GM12878 (cell line): ENCODE results near the gene ZNF407. TPM values are rescaled to one million over a fixed set of nuclear protein-coding genes. Genes with fewer than 3 reads are reported as not detected.

Experiments
- ATAC-seq: fragments of 200-7000 bp; cut with Tn5 transposase; 3 replicates; pipeline ENCODE4 v1.9.1; 2020; ENCODE audit warnings: mild to moderate bottlenecking, moderate library complexity
- BruUV-seq: library from RNA; stranded (reverse); fragments of 400-500 nt; replicated peaks from 2 replicates; lab custom pipeline; 2021; lab: Mats Ljungman, UMichigan
- CTCF ChIA-PET: fragments of 300-600 bp; sonication (Branson Sonifier 250); formaldehyde crosslinking; extraction: SDS; loops from one replicate; lab custom pipeline; 2021; ENCODE audit warnings: inconsistent platforms; lab: Yijun Ruan, JAX
- POLR2A ChIA-PET: fragments of 350-600 bp; formaldehyde crosslinking; extraction: SDS; loops from one replicate; lab custom pipeline; 2021; ENCODE audit warnings: inconsistent platforms; lab: Charles Lee
- RAD21 ChIA-PET: fragments of 300-600 bp; sonication (Branson Sonifier 250); formaldehyde crosslinking; loops from one replicate; lab custom pipeline; 2023; ENCODE audit warnings: antibody characterized with exemption; ENCODE audit not compliant: unreplicated experiment; lab: Charles Lee
- SMC1A ChIA-PET: fragments of 300-600 bp; sonication (Branson Sonifier 250); formaldehyde crosslinking; loops from one replicate; lab custom pipeline; 2023; ENCODE audit not compliant: unreplicated experiment, uncharacterized antibody; lab: Charles Lee
- DNase-seq: peaks from one replicate; pipeline ENCODE4 v3.0.0-alpha.2; 2011; ENCODE audit warnings: low read depth, low spot score
- FAIRE-seq: peaks from 3 replicates; lab custom pipeline; 2011; peaks lifted over from hg19 to GRCh38; lab: Jason Lieb, UNC
- H2AFZ ChIP-seq: 2 replicates; pipeline ENCODE4 v1.6.0; 2011; ENCODE audit warnings: low read depth, low read length, control low read depth; ENCODE audit not compliant: control insufficient read depth
- H3K27ac ChIP-seq: 2 replicates; pipeline ENCODE4 v1.5.1; 2011; ENCODE audit warnings: control low read depth; ENCODE audit not compliant: control insufficient read depth, insufficient read depth
- H3K27me3 ChIP-seq, 2 experiments: replicated peaks in 1 of 2; 2 replicates each; pipeline versions ENCODE4 v1.6.0 to v1.6.1; 2011; ENCODE audit warnings: low read length in 1 of 2; ENCODE audit not compliant: control insufficient read depth in 2 of 2, insufficient read depth in 2 of 2
- H3K36me3 ChIP-seq, 2 experiments: 2 replicates each; pipeline ENCODE4 v1.5.1; 2011; ENCODE audit warnings: low read length in 1 of 2; ENCODE audit not compliant: control insufficient read depth in 2 of 2, insufficient read depth in 2 of 2
- H3K4me1 ChIP-seq: 2 replicates; pipeline ENCODE4 v1.6.1; 2011; ENCODE audit warnings: mild to moderate bottlenecking, low read length, moderate library complexity, mixed read lengths; ENCODE audit not compliant: control insufficient read depth, insufficient read depth
- H3K4me2 ChIP-seq: 2 replicates; pipeline ENCODE4 v1.6.0; 2011; ENCODE audit warnings: control low read depth; ENCODE audit not compliant: control insufficient read depth, insufficient read depth
- H3K4me3 ChIP-seq: fragments of 200-600 bp; sonication (generic); 2 replicates; pipeline ENCODE4 v1.5.1; 2016
- H3K79me2 ChIP-seq: 2 replicates; pipeline ENCODE4 v1.6.0; 2011; ENCODE audit warnings: low read length; ENCODE audit not compliant: control insufficient read depth, insufficient read depth
- H3K9ac ChIP-seq: 2 replicates; pipeline ENCODE4 v1.8.0; 2011; ENCODE audit warnings: low read length, control low read depth, mixed read lengths; ENCODE audit not compliant: control insufficient read depth, insufficient read depth
- H3K9me3 ChIP-seq: replicated peaks from 3 replicates; pipeline ENCODE4 v1.5.1; 2011; ENCODE audit warnings: mild to moderate bottlenecking, low read length; ENCODE audit not compliant: control insufficient read depth, insufficient read depth
- H4K20me1 ChIP-seq: 2 replicates; pipeline ENCODE4 v1.6.0; 2011; ENCODE audit not compliant: control insufficient read depth, insufficient read depth
- JUND ChIP-seq: IDR thresholded peaks from 2 replicates; pipeline ENCODE4 v1.6.1; 2012; ENCODE audit warnings: low read depth, mild to moderate bottlenecking, low read length, improper control_type of control experiment, moderate library complexity
- MXI1 ChIP-seq: fragments of 150-350 bp; IDR thresholded peaks from 2 replicates; pipeline ENCODE4 v1.6.1; 2011; ENCODE audit warnings: low read depth, mild to moderate bottlenecking, inconsistent platforms, low read length, improper control_type of control experiment
- RELB ChIP-seq: fragments of 450-650 bp; IDR thresholded peaks from 2 replicates; pipeline ENCODE4 v1.6.1; 2017; ENCODE audit warnings: low read depth, mild to moderate bottlenecking, moderate library complexity
- SMAD5 ChIP-seq: IDR thresholded peaks from 2 replicates; pipeline ENCODE4 v1.6.1; 2016; ENCODE audit warnings: antibody characterized with exemption, low read depth
- SP1 ChIP-seq: IDR thresholded peaks from one replicate; pipeline ENCODE4 v1.6.1; 2011; ENCODE audit warnings: low read depth, low read length
- STAT1 ChIP-seq: fragments of 450-650 bp; conservative IDR thresholded peaks from 2 replicates; pipeline ENCODE4 v1.6.1; 2014; ENCODE audit warnings: antibody characterized with exemption, mild to moderate bottlenecking
- ZBED1 ChIP-seq: IDR thresholded peaks from 2 replicates; pipeline ENCODE4 v1.6.1; 2016; ENCODE audit warnings: borderline replicate concordance
- ZBTB40 ChIP-seq: fragments of 450-650 bp; IDR thresholded peaks from 2 replicates; pipeline ENCODE4 v1.6.1; 2016; ENCODE audit warnings: mild to moderate bottlenecking, moderate library complexity, borderline replicate concordance
- ZNF207 ChIP-seq: fragments of 450-650 bp; IDR thresholded peaks from 2 replicates; pipeline ENCODE4 v1.6.1; 2014; ENCODE audit warnings: antibody characterized with exemption, mild to moderate bottlenecking, borderline replicate concordance
- ZNF592 ChIP-seq: fragments of 450-650 bp; IDR thresholded peaks from 2 replicates; pipeline ENCODE4 v1.6.1; 2017; ENCODE audit warnings: mild to moderate bottlenecking, moderate library complexity
- ZNF622 ChIP-seq: fragments of 450-650 bp; IDR thresholded peaks from 2 replicates; pipeline ENCODE4 v1.6.1; 2017; ENCODE audit warnings: mild to moderate bottlenecking, inconsistent platforms
- WGBS: methylation state at CpG from one replicate; pipeline ENCODE4 v1.1.6; 2016; ENCODE audit warnings: low lambda C conversion rate; ENCODE audit not compliant: insufficient replicate concordance, insufficient coverage; ENCODE audit errors: missing lambda C conversion rate; 5-methylcytosine and 5-hydroxymethylcytosine counted together
- in situ Hi-C: fragments of 300-500 bp; cut with MboI; formaldehyde crosslinking; loops from 9 replicates; pipeline ENCODE4 v1.14.3; 2018; ENCODE audit warnings: mixed read lengths
- intact Hi-C: fragments of 100-400 bp; cut with micrococcal nuclease; formaldehyde crosslinking; loops from one replicate; pipeline ENCODE4 v1.14.2; 2022; ENCODE audit not compliant: unreplicated experiment
- polyA plus RNA-seq, 11 experiments: library from polyadenylated mRNA; depleted of rRNA in 4 of 11; unstranded in 6 of 11; stranded (reverse) in 5 of 11; fragments of >200 nt; fragmentation: Nextera tagmentation in 4 of 11; fragmentation: Illumina TruSeq in 1 of 11; extraction: Ambion mirVana in 4 of 11; extraction: Trizol in 1 of 11; gene quantifications; 1 replicate in 1 of 11; 2 replicates in 10 of 11; pipeline versions ENCODE4 v1.2.1 to v1.2.3, GENCODE V29; 2011 to 2016; ENCODE audit warnings: inconsistent platforms in 2 of 11, missing spikeins in 2 of 11, low read depth in 1 of 11
- total RNA-seq, 4 experiments: library from RNA; depleted of rRNA in 3 of 4; stranded (reverse); fragments of >200 nt in 3 of 4; fragmentation: Illumina TruSeq in 1 of 4; extraction: Trizol in 1 of 4; gene quantifications; 2 replicates each; pipeline versions ENCODE4 v1.2.1 to v1.2.3, GENCODE V29; 2013 to 2021

ZNF407 gene
- total and polyA plus RNA-seq, 10 of the 15 experiments (the other 5 are each of a cell fraction or from before 2014, with no cell fraction given) = 0.69 to 11.6 (median 5.3) TPM

GRCh38 chr18:74950479-74950878 is 352.8 kb downstream of the ZNF407 start:
- Histone ChIP-seq H3K9me3 (no peaks in the 10 kb centered on the region), H3K79me2 (no peaks in the 10 kb centered on the region), H3K4me3 (no peak overlapping the region), H4K20me1 (no peaks in the 10 kb centered on the region), H3K4me1 (peaks cover 11% of the 10 kb centered on the region), H2AFZ (no peak overlapping the region; the same call in 1 of the 2 replicates), H3K27me3 (no peaks in the 10 kb centered on the region), H3K27ac (no peak overlapping the region; the same call in 1 of the 2 replicates), H3K36me3 (no peaks in the 10 kb centered on the region), H3K4me2 (no peak overlapping the region), H3K9ac (no peak overlapping the region)
- ATAC-seq (no peak), FAIRE-seq (no peak), DNase-seq (no peak)
- RAD21 ChIA-PET = interaction anchor here (2.2 kb wide), 1 partner anchor 13 kb away, joined by 7 read pairs; no protein-coding TSS in a partner anchor
- 80% methylated on average over 4 of the region's 4 CpGs for WGBS
- POLR2A ChIA-PET = no interaction called here
- SMC1A ChIA-PET = interaction anchor here (1.9 to 2.3 kb wide), 2 partner anchors 80 to 83 kb away, joined by 4 to 5 read pairs; no protein-coding TSS in a partner anchor
- no TSS peak for BruUV-seq
- TF ChIP-seq ZNF592 (no peak), RELB (no peak), STAT1 (no peak), JUND (no peak), ZNF622 (no peak), ZBTB40 (no peak), SMAD5 (no peak), MXI1 (no peak), ZBED1 (no peak), SP1 (no peak), ZNF207 (no peak)
- intact Hi-C loops (no loop called here), in situ Hi-C loops (loop anchor here (25.0 kb wide), 1 partner anchor 288 kb away; no protein-coding TSS in a partner anchor)
- CTCF ChIA-PET = interaction anchor here (0.7 to 5.4 kb wide), 3 partner anchors 13 to 1411 kb away, joined by 3 to 18 read pairs (median 3); no protein-coding TSS in a partner anchor
